ENCODE results near the gene CNTN5.

Gene CNTN5

GRCh38 chr11:99932684-99933083 lies 911.9 kb downstream of the CNTN5 start:
- Mint-ChIP-seq H3K9me3 (peaks cover 14 to 18% of the 10 kb centered on the region in 2 donors), H3K27me3 (no peaks in the 10 kb centered on the region), H3K4me3 (no peak overlapping the region), H3K27ac (no peak overlapping the region), H3K4me1 (no peaks in the 10 kb centered on the region)
- DNase-seq (no peak), ATAC-seq (no peak)

- H3K27ac Mint-ChIP-seq, result no peak overlapping the region
- no peak overlapping the region for H3K4me3 Mint-ChIP-seq
- ATAC-seq (no peak), DNase-seq (no peak)
- H3K27me3 Mint-ChIP-seq, result no peaks in the 10 kb centered on the region
- H3K4me1 Mint-ChIP-seq, result no peaks in the 10 kb centered on the region
- H3K9me3 Mint-ChIP-seq, result peaks cover 9 to 10% of the 10 kb centered on the region in 2 donors
Measured at GRCh38 chr11:99934008-99934407, 913.3 kb downstream of the CNTN5 start.

- H3K9me3 Mint-ChIP-seq, result peaks cover 0 to 7% of the 10 kb centered on the region in 2 donors
- ATAC-seq (no peak), DNase-seq (no peak)
- no peak overlapping the region for H3K4me3 Mint-ChIP-seq
- H3K27ac Mint-ChIP-seq, result no peak overlapping the region
- H3K27me3 Mint-ChIP-seq, result no peaks in the 10 kb centered on the region
- H3K4me1 Mint-ChIP-seq, result no peaks in the 10 kb centered on the region
Measured at GRCh38 chr11:99937330-99937729, 916.6 kb downstream of the CNTN5 start.

- no peak overlapping the region for H3K4me3 Mint-ChIP-seq
- DNase-seq (no peak), ATAC-seq (no peak)
Measured at GRCh38 chr11:99952816-99953215, 932.1 kb downstream of the CNTN5 start.

GRCh38 chr11:99960536-99960935 lies 939.8 kb downstream of the CNTN5 start:
- Mint-ChIP-seq H3K4me1 (no peaks in the 10 kb centered on the region), H3K27ac (no peak overlapping the region), H3K9me3 (peaks cover 13 to 33% of the 10 kb centered on the region in 2 donors), H3K4me3 (no peak overlapping the region), H3K27me3 (no peaks in the 10 kb centered on the region)
- ATAC-seq (no peak), DNase-seq (no peak)

More at GRCh38 chr11:99952816-99953215, 932.1 kb downstream of the CNTN5 start:
- Mint-ChIP-seq H3K27ac (no peak overlapping the region), H3K9me3 (peaks cover 0 to 5% of the 10 kb centered on the region in 2 donors), H3K4me1 (no peaks in the 10 kb centered on the region), H3K27me3 (no peaks in the 10 kb centered on the region)

- DNase-seq, result no peak
- no peak overlapping the region for H3K4me3 Mint-ChIP-seq
- no peaks in the 10 kb centered on the region for H3K4me1 Mint-ChIP-seq
- no peaks in the 10 kb centered on the region for H3K27me3 Mint-ChIP-seq
- peaks cover 0 to 23% of the 10 kb centered on the region in 2 donors for H3K9me3 Mint-ChIP-seq
- no peak for ATAC-seq
- H3K27ac Mint-ChIP-seq, result no peak overlapping the region
Measured at GRCh38 chr11:99968336-99968735, 947.6 kb downstream of the CNTN5 start.

- Mint-ChIP-seq H3K27me3 (no peaks in the 10 kb centered on the region), H3K9me3 (peaks cover 0 to 8% of the 10 kb centered on the region in 2 donors), H3K4me3 (no peak overlapping the region), H3K27ac (no peak overlapping the region), H3K4me1 (no peaks in the 10 kb centered on the region)
- ATAC-seq, result no peak
- no peak for DNase-seq
Measured at GRCh38 chr11:99973993-99974392, 953.2 kb downstream of the CNTN5 start.

- ATAC-seq (no peak), DNase-seq (no peak)
- H3K9me3 Mint-ChIP-seq, result peaks cover 3 to 15% of the 10 kb centered on the region in 2 donors
- no peak overlapping the region for H3K27ac Mint-ChIP-seq
- no peaks in the 10 kb centered on the region for H3K27me3 Mint-ChIP-seq
- no peaks in the 10 kb centered on the region for H3K4me1 Mint-ChIP-seq
- no peak overlapping the region for H3K4me3 Mint-ChIP-seq
Measured at GRCh38 chr11:99979042-99979441, 958.3 kb downstream of the CNTN5 start.

GRCh38 chr11:99987821-99988470 lies 967.2 kb downstream of the CNTN5 start:
- H3K27me3 Mint-ChIP-seq, result no peaks in the 10 kb centered on the region
- ATAC-seq, result no peak
- no peak for DNase-seq
- no peaks in the 10 kb centered on the region for H3K4me1 Mint-ChIP-seq
- H3K9me3 Mint-ChIP-seq, result peaks cover 9 to 14% of the 10 kb centered on the region in 2 donors
- no peak overlapping the region for H3K4me3 Mint-ChIP-seq
- H3K27ac Mint-ChIP-seq, result no peak overlapping the region

- ATAC-seq (no peak), DNase-seq (no peak)
- Mint-ChIP-seq H3K27me3 (no peaks in the 10 kb centered on the region), H3K4me3 (no peak overlapping the region), H3K9me3 (peaks cover 8 to 9% of the 10 kb centered on the region in 2 donors), H3K4me1 (no peaks in the 10 kb centered on the region), H3K27ac (no peak overlapping the region)
Measured at GRCh38 chr11:99988471-99988837, 967.7 kb downstream of the CNTN5 start.

- no peak overlapping the region for H3K4me3 Mint-ChIP-seq
- no peak overlapping the region for H3K27ac Mint-ChIP-seq
- H3K9me3 Mint-ChIP-seq, result peaks cover 4 to 14% of the 10 kb centered on the region in 2 donors
- no peaks in the 10 kb centered on the region for H3K4me1 Mint-ChIP-seq
- no peak for ATAC-seq
- no peak for DNase-seq
- H3K27me3 Mint-ChIP-seq, result no peaks in the 10 kb centered on the region
Measured at GRCh38 chr11:100003985-100004384, 983.2 kb downstream of the CNTN5 start.

- Mint-ChIP-seq H3K27me3 (no peaks in the 10 kb centered on the region), H3K9me3 (peaks cover 10 to 19% of the 10 kb centered on the region in 2 donors), H3K27ac (no peak overlapping the region), H3K4me3 (no peak overlapping the region), H3K4me1 (no peaks in the 10 kb centered on the region)
- no peak for ATAC-seq
- DNase-seq, result no peak
Measured at GRCh38 chr11:100004541-100004940, 983.8 kb downstream of the CNTN5 start.

GRCh38 chr11:100008417-100008816 lies 987.7 kb downstream of the CNTN5 start:
- H3K27ac Mint-ChIP-seq, result no peak overlapping the region
- DNase-seq, result no peak
- no peaks in the 10 kb centered on the region for H3K27me3 Mint-ChIP-seq
- ATAC-seq, result no peak
- no peaks in the 10 kb centered on the region for H3K4me1 Mint-ChIP-seq
- H3K9me3 Mint-ChIP-seq, result peaks cover 16 to 28% of the 10 kb centered on the region in 2 donors
- H3K4me3 Mint-ChIP-seq, result no peak overlapping the region

GRCh38 chr11:100009728-100010127 lies 989.0 kb downstream of the CNTN5 start:
- Mint-ChIP-seq H3K27me3 (no peaks in the 10 kb centered on the region), H3K9me3 (peaks cover 16 to 28% of the 10 kb centered on the region in 2 donors)

GRCh38 chr11:100010393-100010792 lies 989.6 kb downstream of the CNTN5 start:
- H3K27ac Mint-ChIP-seq, result no peak overlapping the region
- no peaks in the 10 kb centered on the region for H3K4me1 Mint-ChIP-seq
- H3K27me3 Mint-ChIP-seq, result no peaks in the 10 kb centered on the region
- ATAC-seq (no peak), DNase-seq (no peak)
- H3K9me3 Mint-ChIP-seq, result peaks cover 16 to 28% of the 10 kb centered on the region in 2 donors
- H3K4me3 Mint-ChIP-seq, result no peak overlapping the region

More at GRCh38 chr11:100009728-100010127, 989.0 kb downstream of the CNTN5 start:
- ATAC-seq (no peak), DNase-seq (no peak)
- no peak overlapping the region for H3K27ac Mint-ChIP-seq
- no peak overlapping the region for H3K4me3 Mint-ChIP-seq
- H3K4me1 Mint-ChIP-seq, result no peaks in the 10 kb centered on the region

- H3K27ac Mint-ChIP-seq, result no peak overlapping the region
- DNase-seq, result no peak
- no peak overlapping the region for H3K4me3 Mint-ChIP-seq
- no peak for ATAC-seq
- no peaks in the 10 kb centered on the region for H3K27me3 Mint-ChIP-seq
- no peaks in the 10 kb centered on the region for H3K4me1 Mint-ChIP-seq
- peaks cover 11 to 23% of the 10 kb centered on the region in 2 donors for H3K9me3 Mint-ChIP-seq
Measured at GRCh38 chr11:100011697-100012096, 990.9 kb downstream of the CNTN5 start.

GRCh38 chr11:100013011-100013410 lies 992.3 kb downstream of the CNTN5 start:
- no peaks in the 10 kb centered on the region for H3K27me3 Mint-ChIP-seq
- ATAC-seq, result no peak
- H3K4me3 Mint-ChIP-seq, result no peak overlapping the region

More at GRCh38 chr11:100013011-100013410, 992.3 kb downstream of the CNTN5 start:
- Mint-ChIP-seq H3K9me3 (peaks cover 13 to 18% of the 10 kb centered on the region in 2 donors), H3K27ac (no peak overlapping the region), H3K4me1 (no peaks in the 10 kb centered on the region)
- DNase-seq, result no peak
